ENCODE results near the gene RNF121.

RNF121 gene

DNA sequence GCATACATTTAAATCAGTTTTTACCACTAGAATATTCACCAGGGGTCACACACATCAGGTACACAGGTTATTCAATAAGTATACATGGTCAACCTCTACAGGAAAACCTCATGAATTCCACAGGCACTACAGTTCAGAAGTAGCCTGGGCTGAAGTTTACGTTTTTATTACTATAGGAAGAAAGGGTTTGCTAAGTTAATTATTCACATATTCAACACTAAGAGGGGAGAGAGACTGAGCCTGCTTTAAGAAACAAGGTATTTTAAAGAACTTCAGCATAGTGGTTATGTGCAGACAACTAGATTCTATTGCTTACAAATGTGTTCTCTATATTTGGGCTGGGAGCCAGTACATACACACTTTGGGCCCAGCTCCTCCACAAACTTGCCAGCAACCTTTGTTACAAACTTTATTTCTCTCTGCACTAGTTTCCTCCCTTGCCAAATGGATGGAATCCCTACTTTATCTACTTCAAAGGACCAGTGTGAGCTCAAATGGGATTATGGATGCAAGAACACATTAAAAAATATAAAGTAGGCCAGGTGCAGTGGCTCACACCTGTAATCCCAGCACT, 101.7 kb downstream of the RNF121 start:
- in situ Hi-C loops (cut with HindIII; ENCODE audit: low sequenced_read_pairs), result no loop called here
- no peak for TF ChIP-seq CTCF (IDR thresholded peaks at IDR 0.05; ENCODE audit: low read depth, low read length)
- DNase-seq (ENCODE audit: low read depth, low spot score), result no peak
- no peak overlapping the region for H3K4me3 ChIP-seq (ENCODE audit: low read depth, low read length)

DNA sequence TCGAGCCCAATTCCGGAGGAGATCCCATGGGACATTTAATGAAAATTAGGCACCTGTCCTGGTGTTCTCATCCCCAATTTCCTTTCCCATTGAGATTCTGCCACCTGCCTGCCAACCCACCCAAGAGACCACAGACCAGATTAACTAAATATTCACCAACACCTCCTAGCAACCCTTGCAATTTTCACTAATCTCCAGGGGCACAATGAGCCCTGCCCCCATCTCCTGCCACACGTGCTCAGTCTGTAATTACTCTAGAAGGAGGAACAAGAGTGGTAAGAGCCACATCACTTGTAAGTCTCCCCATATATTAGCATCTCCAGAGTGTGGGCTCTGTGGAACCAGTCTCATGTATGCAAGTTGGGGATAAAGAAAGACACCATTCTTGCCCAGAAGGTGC, 107.8 kb downstream of the RNF121 start:
- H3K4me3 ChIP-seq (ENCODE audit: low read depth, low read length), result no peak overlapping the region
- in situ Hi-C loops (cut with HindIII; ENCODE audit: low sequenced_read_pairs), result no loop called here
- DNase-seq (ENCODE audit: low read depth, low spot score), result no peak
- TF ChIP-seq CTCF (IDR thresholded peaks at IDR 0.05; ENCODE audit: low read depth, low read length), result no peak

DNA sequence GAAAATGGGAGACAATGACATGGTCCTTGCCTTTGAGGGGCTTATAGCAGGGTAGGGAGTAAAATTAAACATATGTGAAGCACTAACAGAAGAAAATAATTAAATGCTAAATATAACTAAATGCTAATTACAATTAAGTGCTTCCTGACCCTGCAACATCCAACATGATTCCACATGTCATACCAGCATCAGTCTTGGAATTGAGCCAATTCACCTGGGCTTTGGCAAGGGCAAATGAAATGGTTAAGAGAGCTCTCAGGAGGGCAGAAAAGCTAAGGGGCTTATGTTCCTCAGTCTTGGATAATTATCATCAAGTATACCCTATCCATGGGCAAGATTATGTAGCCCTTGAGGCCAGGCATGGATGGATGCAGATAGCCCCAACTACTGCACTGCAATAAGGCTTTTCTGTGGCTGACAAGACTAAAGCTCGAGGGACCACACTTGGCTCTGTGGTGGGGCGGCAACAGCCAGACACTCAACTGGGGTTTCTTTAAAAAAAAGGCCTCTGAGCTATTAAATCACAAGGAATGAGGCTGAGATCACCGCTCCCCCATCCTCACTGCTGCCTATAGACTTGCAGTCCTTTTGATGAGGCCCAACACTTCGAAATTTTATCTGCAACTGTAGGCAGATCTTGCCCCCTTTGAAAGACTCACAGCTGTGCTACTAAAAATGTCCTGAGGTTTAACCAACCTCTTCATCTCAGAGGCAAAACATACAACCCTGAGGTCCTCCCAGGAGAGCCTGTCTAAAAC, 108.9 kb downstream of the RNF121 start:
- H3K4me3 ChIP-seq (ENCODE audit: low read depth, low read length), result peak overlapping the region; percentile 73
- DNase-seq (ENCODE audit: low read depth, low spot score), result no peak
- in situ Hi-C loops (cut with HindIII; ENCODE audit: low sequenced_read_pairs), result no loop called here
- TF ChIP-seq CTCF (IDR thresholded peaks at IDR 0.05; ENCODE audit: low read depth, low read length), result no peak

DNA sequence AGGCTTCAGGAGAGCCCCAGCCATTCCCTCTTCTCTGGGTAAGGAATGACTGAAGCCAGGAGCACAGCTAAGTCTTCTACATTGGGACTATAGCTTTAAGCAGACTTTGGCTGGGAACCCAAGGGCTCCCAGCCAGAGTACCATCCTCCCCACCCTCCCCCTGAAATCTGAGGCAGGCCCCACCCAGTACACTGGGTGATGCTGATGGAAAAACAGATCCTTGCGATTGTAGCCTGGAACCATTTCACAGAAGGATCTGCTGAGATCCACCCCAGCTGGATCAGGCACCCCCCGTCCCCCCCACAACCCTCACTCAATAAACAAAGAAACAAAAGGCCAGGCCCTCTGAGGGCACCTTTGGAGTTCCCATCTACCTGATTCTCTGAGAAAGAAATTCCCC, 109.6 kb downstream of the RNF121 start:
- peak overlapping the region; percentile 73 for H3K4me3 ChIP-seq (ENCODE audit: low read depth, low read length)
- TF ChIP-seq CTCF (IDR thresholded peaks at IDR 0.05; ENCODE audit: low read depth, low read length), result no peak
- in situ Hi-C loops (cut with HindIII; ENCODE audit: low sequenced_read_pairs), result no loop called here
- peak; percentile 84 for DNase-seq (ENCODE audit: low read depth, low spot score)

- TF ChIP-seq CTCF (IDR thresholded peaks at IDR 0.05; ENCODE audit: low read depth, low read length), result no peak
- DNase-seq (ENCODE audit: low read depth, low spot score), result peak; percentile 42
- in situ Hi-C loops (cut with HindIII; ENCODE audit: low sequenced_read_pairs), result no loop called here
- peak overlapping the region; percentile 73 for H3K4me3 ChIP-seq (ENCODE audit: low read depth, low read length)
Observed at GRCh38 chr11:72039031-72039855, 110.4 kb downstream of the RNF121 start.

DNA sequence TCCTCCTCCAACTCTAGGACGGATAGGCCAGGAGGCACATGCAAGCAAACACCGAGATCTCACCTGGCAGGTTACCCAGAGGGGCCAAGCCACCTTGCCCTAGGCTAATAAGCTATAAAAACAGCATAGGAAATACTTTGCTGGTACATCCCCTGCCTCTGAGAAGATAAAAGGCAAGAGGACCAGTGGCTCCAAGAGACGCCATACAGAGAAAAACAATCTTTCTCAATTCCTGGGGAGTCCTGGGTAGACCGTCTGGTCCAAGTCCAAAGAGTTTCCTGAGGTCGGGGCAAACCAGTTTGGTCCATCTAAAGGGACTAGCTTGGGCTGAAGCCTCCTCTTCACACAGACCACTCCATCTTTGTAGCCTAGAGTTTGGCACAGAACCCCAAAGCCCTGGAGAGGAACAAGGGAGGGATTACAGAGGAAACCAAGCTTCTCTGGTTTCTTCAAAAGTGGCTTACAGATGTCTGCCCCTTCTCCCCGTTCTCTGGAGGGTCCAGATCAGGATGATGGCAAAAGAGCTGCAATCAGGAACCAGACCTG, 111.1 kb downstream of the RNF121 start:
- peak overlapping the region; percentile 73 for H3K4me3 ChIP-seq (ENCODE audit: low read depth, low read length)
- in situ Hi-C loops (cut with HindIII; ENCODE audit: low sequenced_read_pairs), result no loop called here
- no peak for DNase-seq (ENCODE audit: low read depth, low spot score)
- TF ChIP-seq CTCF (IDR thresholded peaks at IDR 0.05; ENCODE audit: low read depth, low read length), result no peak
